ENCODE measurements around the gene MEAF6.
"Not testable (repeated sequence)": the region's sequence is repeated elsewhere in the genome, so short reads cannot be mapped to it uniquely, and the experiment has no call there.

Gene MEAF6
- 36.9 to 59.8 (median 44.1) reads per million in 3 donors for total RNA-seq

DNA sequence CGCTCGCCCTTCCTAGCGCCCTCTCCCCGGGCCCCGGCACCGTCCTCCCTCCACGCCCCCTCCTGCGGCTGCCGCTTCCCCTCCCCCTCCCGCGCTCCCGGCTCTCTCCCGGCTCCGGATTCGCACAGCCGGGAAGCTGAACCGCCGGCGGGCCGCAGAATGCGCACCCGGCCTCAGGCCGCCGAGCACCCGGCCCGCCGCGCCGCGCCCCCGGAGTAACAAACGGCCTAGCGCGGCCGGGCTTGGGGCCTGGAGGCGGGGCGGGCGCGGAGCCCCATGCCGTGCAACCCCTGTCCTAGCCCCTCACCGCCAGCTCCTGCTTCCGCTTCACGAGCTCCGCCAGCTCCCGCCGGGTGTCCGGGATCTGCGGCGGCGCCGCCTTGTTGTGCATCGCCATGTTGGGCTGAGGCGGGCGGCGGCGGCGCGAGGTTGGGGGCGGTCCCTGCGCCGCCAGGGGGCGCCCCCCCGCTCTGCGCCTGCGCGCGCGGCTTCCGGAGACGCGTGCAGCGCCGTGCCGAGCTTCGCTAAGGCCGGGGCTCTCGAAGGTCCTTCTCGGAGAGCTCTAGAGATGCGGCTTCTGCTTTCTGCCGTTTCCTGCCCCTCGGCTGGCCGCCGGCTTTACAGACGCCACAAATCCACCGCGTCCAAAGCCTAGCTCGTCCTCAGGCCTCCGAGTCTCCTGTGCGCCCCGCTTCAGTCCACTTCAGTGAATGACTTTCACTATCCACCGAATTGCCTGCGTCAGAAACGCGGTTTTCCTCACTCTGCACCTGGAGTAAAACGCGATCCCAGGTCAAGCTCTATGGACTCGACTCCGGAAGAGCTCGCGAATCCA lies at the start of gene MEAF6:
Gene MEAF6, minus strand, starts transcription at position 417 of the 835 bp plus-strand sequence. Its CDS starts 20 bp downstream, at position 397.
- peaks cover 10% of the 10 kb centered on the region for H3K36me3 ChIP-seq (ENCODE audit: control insufficient read depth, insufficient read depth, low read length)

GRCh38 chr1:37562984-37563383 lies 48.4 kb upstream of the MEAF6 start:
- DNase-seq: no peak
- Histone ChIP-seq H3K9me3 (ENCODE audit: control insufficient read depth, low read length) (no peaks in the 10 kb centered on the region), H3K4me3 (ENCODE audit: insufficient read depth, low read depth, low read length, poor library complexity, severe bottlenecking) (no peak overlapping the region), H3K4me1 (ENCODE audit: control insufficient read depth, insufficient read depth, low read length, poor library complexity, severe bottlenecking) (no peaks in the 10 kb centered on the region), H3K36me3 (ENCODE audit: control insufficient read depth, insufficient read depth, low read length) (peaks cover 32% of the 10 kb centered on the region), H3K27ac (ENCODE audit: insufficient read depth, low read length, poor library complexity, severe bottlenecking) (no peak overlapping the region), H3K27me3 (replicated peaks; ENCODE audit: control insufficient read depth, insufficient read depth, low read length, poor library complexity, severe bottlenecking) (no peaks in the 10 kb centered on the region)

More for the DNA sequence above, at the start of gene MEAF6:
- H3K9me3 ChIP-seq (ENCODE audit: control insufficient read depth, low read length): no peaks in the 10 kb centered on the region
- peak within 1 kb of the TSS; percentile 71 for H3K4me3 ChIP-seq (ENCODE audit: insufficient read depth, low read depth, low read length, poor library complexity, severe bottlenecking)
- H3K4me1 ChIP-seq (ENCODE audit: control insufficient read depth, insufficient read depth, low read length, poor library complexity, severe bottlenecking): peaks cover 10% of the 10 kb centered on the region
- H3K27ac ChIP-seq (ENCODE audit: insufficient read depth, low read length, poor library complexity, severe bottlenecking): peak within 1 kb of the TSS; percentile 83
- DNase-seq: peak; percentile 71 to 79 (median 73)
- H3K27me3 ChIP-seq (replicated peaks; ENCODE audit: control insufficient read depth, insufficient read depth, low read length, poor library complexity, severe bottlenecking): no peaks in the 10 kb centered on the region

GRCh38 chr1:37561133-37562132 lies 46.9 kb upstream of the MEAF6 start:
- peaks cover 17% of the 10 kb centered on the region for H3K36me3 ChIP-seq (ENCODE audit: control insufficient read depth, insufficient read depth, low read length)
- peak in 1 of 3 donors; percentile 15 for DNase-seq

DNA sequence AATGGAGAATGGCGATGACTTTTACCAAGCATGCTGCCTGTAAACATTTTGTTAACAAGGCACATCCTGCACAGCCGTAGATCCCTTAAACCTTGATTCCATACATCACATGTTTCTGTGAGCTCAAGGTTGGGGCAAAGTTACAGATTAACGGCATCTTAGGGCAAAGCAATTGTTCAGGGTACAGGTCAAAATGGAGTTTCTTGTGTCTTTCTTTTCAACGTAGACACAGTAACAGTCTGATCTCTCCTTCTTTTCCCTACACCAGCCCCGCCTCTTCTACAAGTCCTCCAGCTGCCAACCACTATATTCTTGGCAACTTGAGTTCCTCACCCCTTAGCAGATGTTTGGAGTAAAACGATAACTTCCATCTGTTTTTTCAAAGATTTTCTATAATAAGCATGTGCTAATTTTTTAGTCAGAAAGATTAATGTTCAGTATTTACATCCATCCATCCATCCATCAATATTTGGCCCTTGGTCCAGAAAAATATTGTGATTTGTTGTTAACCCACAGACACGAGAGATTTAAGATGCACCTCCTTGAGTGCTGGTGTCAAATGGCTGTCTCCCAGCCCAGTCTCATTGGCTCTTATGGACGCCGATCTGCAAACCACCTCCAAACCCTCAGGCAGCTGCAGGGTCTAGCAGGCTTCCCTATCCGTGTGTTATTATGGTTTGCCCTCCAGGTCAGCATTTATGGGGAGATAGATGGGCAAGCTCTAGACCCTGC lies 46.0 kb upstream of the MEAF6 start:
- Histone ChIP-seq H3K27me3 (replicated peaks; ENCODE audit: control insufficient read depth, insufficient read depth, low read length, poor library complexity, severe bottlenecking) (no peaks in the 10 kb centered on the region), H3K4me3 (ENCODE audit: insufficient read depth, low read depth, low read length, poor library complexity, severe bottlenecking) (no peak overlapping the region), H3K4me1 (ENCODE audit: control insufficient read depth, insufficient read depth, low read length, poor library complexity, severe bottlenecking) (no peaks in the 10 kb centered on the region), H3K36me3 (ENCODE audit: control insufficient read depth, insufficient read depth, low read length) (peaks cover 9% of the 10 kb centered on the region), H3K9me3 (ENCODE audit: control insufficient read depth, low read length) (no peaks in the 10 kb centered on the region), H3K27ac (ENCODE audit: insufficient read depth, low read length, poor library complexity, severe bottlenecking) (no peak overlapping the region)
- no peak for DNase-seq

More at GRCh38 chr1:37561133-37562132, 46.9 kb upstream of the MEAF6 start:
- Histone ChIP-seq H3K27me3 (replicated peaks; ENCODE audit: control insufficient read depth, insufficient read depth, low read length, poor library complexity, severe bottlenecking) (no peaks in the 10 kb centered on the region), H3K4me3 (ENCODE audit: insufficient read depth, low read depth, low read length, poor library complexity, severe bottlenecking) (no peak overlapping the region), H3K4me1 (ENCODE audit: control insufficient read depth, insufficient read depth, low read length, poor library complexity, severe bottlenecking) (no peaks in the 10 kb centered on the region), H3K27ac (ENCODE audit: insufficient read depth, low read length, poor library complexity, severe bottlenecking) (no peak overlapping the region), H3K9me3 (ENCODE audit: control insufficient read depth, low read length) (no peaks in the 10 kb centered on the region)

- H3K4me1 ChIP-seq (ENCODE audit: control insufficient read depth, insufficient read depth, low read length, poor library complexity, severe bottlenecking); H3K27ac ChIP-seq (ENCODE audit: insufficient read depth, low read length, poor library complexity, severe bottlenecking); H3K9me3 ChIP-seq (ENCODE audit: control insufficient read depth, low read length); H3K27me3 ChIP-seq (replicated peaks; ENCODE audit: control insufficient read depth, insufficient read depth, low read length, poor library complexity, severe bottlenecking); H3K4me3 ChIP-seq (ENCODE audit: insufficient read depth, low read depth, low read length, poor library complexity, severe bottlenecking); DNase-seq; H3K36me3 ChIP-seq (ENCODE audit: control insufficient read depth, insufficient read depth, low read length): not testable (repeated sequence)
These were observed 45.4 kb upstream of the MEAF6 start for GRCh38 chr1:37559957-37560379.

DNA sequence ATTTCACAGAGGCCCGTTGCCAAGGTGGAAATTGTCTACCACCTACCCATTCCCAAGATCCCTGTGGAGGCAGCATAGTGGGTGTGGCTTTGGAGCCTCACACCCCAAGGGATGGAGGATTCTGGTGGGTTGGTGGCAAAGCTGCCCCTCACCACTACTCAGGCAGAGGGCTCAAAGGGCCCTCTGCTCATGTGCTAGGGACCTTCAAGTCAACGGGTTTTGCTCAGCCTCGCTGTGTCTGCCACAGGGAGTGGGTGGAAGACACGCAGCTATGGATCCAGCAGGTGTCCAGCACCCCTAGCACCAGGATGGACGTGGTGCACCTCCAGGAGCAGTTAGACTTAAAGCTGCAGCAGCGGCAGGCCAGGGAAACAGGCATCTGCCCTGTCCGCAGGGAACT lies 44.5 kb upstream of the MEAF6 start:
- Histone ChIP-seq H3K36me3 (ENCODE audit: control insufficient read depth, insufficient read depth, low read length) (no peaks in the 10 kb centered on the region), H3K4me3 (ENCODE audit: insufficient read depth, low read depth, low read length, poor library complexity, severe bottlenecking) (no peak overlapping the region), H3K27ac (ENCODE audit: insufficient read depth, low read length, poor library complexity, severe bottlenecking) (no peak overlapping the region)

GRCh38 chr1:37558411-37558810 lies 43.8 kb upstream of the MEAF6 start:
- H3K27me3 ChIP-seq (replicated peaks; ENCODE audit: control insufficient read depth, insufficient read depth, low read length, poor library complexity, severe bottlenecking): no peaks in the 10 kb centered on the region
- peaks cover under 1% of the 10 kb centered on the region for H3K4me1 ChIP-seq (ENCODE audit: control insufficient read depth, insufficient read depth, low read length, poor library complexity, severe bottlenecking)
- no peaks in the 10 kb centered on the region for H3K9me3 ChIP-seq (ENCODE audit: control insufficient read depth, low read length)
- no peak overlapping the region for H3K27ac ChIP-seq (ENCODE audit: insufficient read depth, low read length, poor library complexity, severe bottlenecking)
- H3K36me3 ChIP-seq (ENCODE audit: control insufficient read depth, insufficient read depth, low read length): no peaks in the 10 kb centered on the region
- H3K4me3 ChIP-seq (ENCODE audit: insufficient read depth, low read depth, low read length, poor library complexity, severe bottlenecking): no peak overlapping the region
- DNase-seq: no peak

More for the DNA sequence above, 44.5 kb upstream of the MEAF6 start:
- Histone ChIP-seq H3K9me3 (ENCODE audit: control insufficient read depth, low read length) (no peaks in the 10 kb centered on the region), H3K4me1 (ENCODE audit: control insufficient read depth, insufficient read depth, low read length, poor library complexity, severe bottlenecking) (no peaks in the 10 kb centered on the region), H3K27me3 (replicated peaks; ENCODE audit: control insufficient read depth, insufficient read depth, low read length, poor library complexity, severe bottlenecking) (no peaks in the 10 kb centered on the region)
- no peak for DNase-seq

DNA sequence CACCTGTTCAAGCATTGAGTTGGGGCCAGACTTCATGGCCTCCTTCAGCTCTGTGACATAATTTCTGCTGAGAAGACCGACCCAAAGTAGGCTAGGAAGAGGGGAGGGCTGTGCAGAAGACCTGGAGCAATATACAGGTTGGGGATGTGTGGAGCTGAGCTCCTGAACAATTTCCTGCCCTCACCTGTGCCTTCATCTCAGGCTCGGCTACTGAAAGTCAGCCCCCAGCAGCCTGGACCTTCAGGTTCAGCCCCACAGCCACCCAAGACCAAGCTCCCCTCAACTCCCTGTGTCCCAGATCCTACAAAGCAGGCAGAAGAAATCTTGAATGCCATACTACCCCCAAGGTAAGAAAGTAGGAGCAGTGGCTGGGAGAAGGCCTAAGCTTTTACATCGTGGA lies 42.8 kb upstream of the MEAF6 start:
- no peak overlapping the region for H3K27ac ChIP-seq (ENCODE audit: insufficient read depth, low read length, poor library complexity, severe bottlenecking)
- H3K9me3 ChIP-seq (ENCODE audit: control insufficient read depth, low read length): no peaks in the 10 kb centered on the region
- no peak for DNase-seq
- H3K36me3 ChIP-seq (ENCODE audit: control insufficient read depth, insufficient read depth, low read length): no peaks in the 10 kb centered on the region
- H3K4me1 ChIP-seq (ENCODE audit: control insufficient read depth, insufficient read depth, low read length, poor library complexity, severe bottlenecking): peaks cover 11% of the 10 kb centered on the region
- no peaks in the 10 kb centered on the region for H3K27me3 ChIP-seq (replicated peaks; ENCODE audit: control insufficient read depth, insufficient read depth, low read length, poor library complexity, severe bottlenecking)
- H3K4me3 ChIP-seq (ENCODE audit: insufficient read depth, low read depth, low read length, poor library complexity, severe bottlenecking): no peak overlapping the region

GRCh38 chr1:37556712-37557196 lies 42.2 kb upstream of the MEAF6 start, which contains the start of gene DNALI1:
Gene DNALI1, plus strand, starts transcription at chr1:37556940. Its CDS starts 55 bp downstream, at chr1:37556995.
- Histone ChIP-seq H3K36me3 (ENCODE audit: control insufficient read depth, insufficient read depth, low read length) (no peaks in the 10 kb centered on the region), H3K27ac (ENCODE audit: insufficient read depth, low read length, poor library complexity, severe bottlenecking) (no peak within 1 kb of the TSS), H3K4me1 (ENCODE audit: control insufficient read depth, insufficient read depth, low read length, poor library complexity, severe bottlenecking) (peaks cover 12% of the 10 kb centered on the region), H3K27me3 (replicated peaks; ENCODE audit: control insufficient read depth, insufficient read depth, low read length, poor library complexity, severe bottlenecking) (no peaks in the 10 kb centered on the region), H3K9me3 (ENCODE audit: control insufficient read depth, low read length) (no peaks in the 10 kb centered on the region), H3K4me3 (ENCODE audit: insufficient read depth, low read depth, low read length, poor library complexity, severe bottlenecking) (no peak within 1 kb of the TSS)
- no peak for DNase-seq

Data from effector memory CD4-positive, alpha-beta T cell (primary cell).